ENCODE data around the gene PNP.

The PNP gene

DNA sequence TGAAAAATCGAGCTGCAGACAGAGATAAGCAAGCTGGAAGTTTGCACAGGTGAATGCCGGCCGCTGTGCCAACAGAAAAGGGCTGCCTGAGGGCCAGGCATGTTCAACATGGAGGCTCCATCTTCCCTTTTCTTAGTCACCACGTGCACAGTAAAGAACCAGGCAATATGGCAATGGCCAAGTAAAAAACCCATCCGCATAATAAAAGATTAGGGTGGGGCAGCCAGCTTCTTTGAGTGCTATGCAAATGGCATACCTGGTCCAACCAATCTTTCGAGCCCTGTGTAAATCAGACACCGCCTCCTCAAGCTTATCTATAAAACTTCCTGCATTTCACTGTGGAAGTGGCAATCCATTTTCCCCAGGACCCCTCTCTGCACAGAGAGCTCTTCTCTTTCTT, 16.7 kb downstream of the PNP start:
- TF ChIP-seq, protein P1, sequence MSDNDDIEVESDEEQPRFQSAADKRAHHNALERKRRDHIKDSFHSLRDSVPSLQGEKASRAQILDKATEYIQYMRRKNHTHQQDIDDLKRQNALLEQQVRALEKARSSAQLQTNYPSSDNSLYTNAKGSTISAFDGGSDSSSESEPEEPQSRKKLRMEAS (IDR thresholded peaks at IDR 0.05): no peak

- TF ChIP-seq EGR1 (IDR thresholded peaks at IDR 0.05) (no peak), TAF1 (IDR thresholded peaks at IDR 0.05; ENCODE audit: low read depth) (no peak), RAD21 (IDR thresholded peaks at IDR 0.05; ENCODE audit: low read depth) (no peak), CREB1 (IDR thresholded peaks at IDR 0.05; ENCODE audit: low read depth) (no peak), TEAD4 (IDR thresholded peaks at IDR 0.05) (no peak), YY1 (IDR thresholded peaks at IDR 0.05; ENCODE audit: low read depth) (no peak), ZBTB7A (IDR thresholded peaks at IDR 0.05; ENCODE audit: low read depth) (no peak), CEBPB (IDR thresholded peaks at IDR 0.05) (no peak)
- TF ChIP-seq, protein P2, sequence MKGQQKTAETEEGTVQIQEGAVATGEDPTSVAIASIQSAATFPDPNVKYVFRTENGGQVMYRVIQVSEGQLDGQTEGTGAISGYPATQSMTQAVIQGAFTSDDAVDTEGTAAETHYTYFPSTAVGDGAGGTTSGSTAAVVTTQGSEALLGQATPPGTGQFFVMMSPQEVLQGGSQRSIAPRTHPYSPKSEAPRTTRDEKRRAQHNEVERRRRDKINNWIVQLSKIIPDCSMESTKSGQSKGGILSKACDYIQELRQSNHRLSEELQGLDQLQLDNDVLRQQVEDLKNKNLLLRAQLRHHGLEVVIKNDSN (IDR thresholded peaks at IDR 0.05): no peak
- TF ChIP-seq, protein P3, sequence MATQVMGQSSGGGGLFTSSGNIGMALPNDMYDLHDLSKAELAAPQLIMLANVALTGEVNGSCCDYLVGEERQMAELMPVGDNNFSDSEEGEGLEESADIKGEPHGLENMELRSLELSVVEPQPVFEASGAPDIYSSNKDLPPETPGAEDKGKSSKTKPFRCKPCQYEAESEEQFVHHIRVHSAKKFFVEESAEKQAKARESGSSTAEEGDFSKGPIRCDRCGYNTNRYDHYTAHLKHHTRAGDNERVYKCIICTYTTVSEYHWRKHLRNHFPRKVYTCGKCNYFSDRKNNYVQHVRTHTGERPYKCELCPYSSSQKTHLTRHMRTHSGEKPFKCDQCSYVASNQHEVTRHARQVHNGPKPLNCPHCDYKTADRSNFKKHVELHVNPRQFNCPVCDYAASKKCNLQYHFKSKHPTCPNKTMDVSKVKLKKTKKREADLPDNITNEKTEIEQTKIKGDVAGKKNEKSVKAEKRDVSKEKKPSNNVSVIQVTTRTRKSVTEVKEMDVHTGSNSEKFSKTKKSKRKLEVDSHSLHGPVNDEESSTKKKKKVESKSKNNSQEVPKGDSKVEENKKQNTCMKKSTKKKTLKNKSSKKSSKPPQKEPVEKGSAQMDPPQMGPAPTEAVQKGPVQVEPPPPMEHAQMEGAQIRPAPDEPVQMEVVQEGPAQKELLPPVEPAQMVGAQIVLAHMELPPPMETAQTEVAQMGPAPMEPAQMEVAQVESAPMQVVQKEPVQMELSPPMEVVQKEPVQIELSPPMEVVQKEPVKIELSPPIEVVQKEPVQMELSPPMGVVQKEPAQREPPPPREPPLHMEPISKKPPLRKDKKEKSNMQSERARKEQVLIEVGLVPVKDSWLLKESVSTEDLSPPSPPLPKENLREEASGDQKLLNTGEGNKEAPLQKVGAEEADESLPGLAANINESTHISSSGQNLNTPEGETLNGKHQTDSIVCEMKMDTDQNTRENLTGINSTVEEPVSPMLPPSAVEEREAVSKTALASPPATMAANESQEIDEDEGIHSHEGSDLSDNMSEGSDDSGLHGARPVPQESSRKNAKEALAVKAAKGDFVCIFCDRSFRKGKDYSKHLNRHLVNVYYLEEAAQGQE (IDR thresholded peaks at IDR 0.05; ENCODE audit: low read depth): no peak
Measured at GRCh38 chr14:20486684-20487395, 17.6 kb downstream of the PNP start.

DNA sequence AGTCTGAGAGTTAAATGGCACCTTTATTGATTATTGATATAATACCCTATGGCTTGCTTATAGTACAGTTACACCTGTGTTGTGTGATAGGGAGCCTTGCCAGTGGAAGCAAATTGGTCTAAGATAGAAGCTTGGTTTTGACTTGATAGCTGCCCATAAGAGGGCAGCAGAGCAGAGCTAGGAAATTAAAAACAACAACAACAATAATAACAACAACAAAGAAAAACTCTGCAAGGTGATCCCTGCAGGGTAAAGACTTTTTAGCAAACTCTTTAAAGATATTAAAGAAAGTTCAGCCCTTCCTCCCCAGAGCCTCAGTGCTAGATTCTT, 18.2 kb downstream of the PNP start:
- peak; percentile 14; the same call in 1 of the 2 replicates for TF ChIP-seq RAD21 (IDR thresholded peaks at IDR 0.05; ENCODE audit: low read depth)
- no peak for TF ChIP-seq TAF1 (IDR thresholded peaks at IDR 0.05; ENCODE audit: low read depth)

DNA sequence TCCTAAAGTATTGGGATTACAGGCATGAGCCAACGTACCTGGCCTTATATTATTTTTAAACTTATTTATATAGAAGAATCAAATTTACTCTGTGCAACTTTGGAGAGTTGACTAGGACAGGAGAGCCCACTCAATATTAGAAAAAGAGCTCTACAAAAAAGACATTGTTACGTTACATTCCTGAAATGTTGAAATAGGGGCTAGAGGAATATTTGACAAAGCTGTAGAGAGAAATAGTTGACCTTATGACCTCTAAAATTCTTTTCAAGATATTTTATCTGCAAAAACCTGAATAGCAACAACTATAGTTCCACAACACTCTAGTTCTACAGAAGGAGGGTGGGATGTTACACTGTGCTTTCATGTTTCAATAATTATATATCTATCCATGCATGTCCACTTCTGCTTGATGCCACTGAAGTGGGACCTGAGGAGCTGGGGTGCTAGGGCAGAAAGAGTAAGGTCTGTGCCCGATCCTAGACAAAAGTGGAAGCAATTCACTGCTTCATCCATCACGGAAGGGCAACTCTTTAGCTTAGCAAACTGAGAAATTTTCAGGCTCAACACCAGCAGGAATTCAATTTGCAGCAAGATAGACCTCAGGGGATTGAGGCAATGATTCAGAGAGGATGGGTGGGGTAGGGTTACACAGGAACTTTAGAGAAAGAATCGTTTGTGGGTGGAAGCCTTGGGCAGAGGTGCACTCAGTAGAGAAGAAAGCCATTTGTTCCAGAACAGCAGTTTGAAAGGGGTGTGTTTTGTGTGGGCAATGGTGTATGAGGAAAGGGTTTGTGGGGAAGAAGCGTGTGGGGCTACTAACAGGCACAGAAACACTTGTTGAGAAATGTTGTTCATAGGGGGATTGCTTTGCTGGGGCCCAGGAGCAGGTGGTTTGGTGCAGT, 20.1 kb downstream of the PNP start:
- no peak for TF ChIP-seq EP300 (IDR thresholded peaks at IDR 0.05; ENCODE audit: borderline replicate concordance)
- TF ChIP-seq ZBTB7A (IDR thresholded peaks at IDR 0.05; ENCODE audit: low read depth): no peak
- TF ChIP-seq, protein P2 (IDR thresholded peaks at IDR 0.05): no peak
- no peak for TF ChIP-seq FOXM1 (IDR thresholded peaks at IDR 0.05; ENCODE audit: borderline replicate concordance, low read depth)
- TF ChIP-seq TEAD4 (IDR thresholded peaks at IDR 0.05): no peak
- no peak for TF ChIP-seq TCF12 (IDR thresholded peaks at IDR 0.05; ENCODE audit: low read depth)
- TF ChIP-seq YY1 (IDR thresholded peaks at IDR 0.05; ENCODE audit: low read depth): no peak
- TF ChIP-seq, protein P3 (IDR thresholded peaks at IDR 0.05; ENCODE audit: low read depth): no peak
- TF ChIP-seq, protein P1 (IDR thresholded peaks at IDR 0.05): no peak
- TF ChIP-seq CREB1 (IDR thresholded peaks at IDR 0.05; ENCODE audit: low read depth): no peak
- TF ChIP-seq TAF1 (IDR thresholded peaks at IDR 0.05; ENCODE audit: low read depth): no peak
- TF ChIP-seq RAD21 (IDR thresholded peaks at IDR 0.05; ENCODE audit: low read depth): no peak
- no peak for TF ChIP-seq CEBPB (IDR thresholded peaks at IDR 0.05)
- no peak for TF ChIP-seq EGR1 (IDR thresholded peaks at IDR 0.05)

DNA sequence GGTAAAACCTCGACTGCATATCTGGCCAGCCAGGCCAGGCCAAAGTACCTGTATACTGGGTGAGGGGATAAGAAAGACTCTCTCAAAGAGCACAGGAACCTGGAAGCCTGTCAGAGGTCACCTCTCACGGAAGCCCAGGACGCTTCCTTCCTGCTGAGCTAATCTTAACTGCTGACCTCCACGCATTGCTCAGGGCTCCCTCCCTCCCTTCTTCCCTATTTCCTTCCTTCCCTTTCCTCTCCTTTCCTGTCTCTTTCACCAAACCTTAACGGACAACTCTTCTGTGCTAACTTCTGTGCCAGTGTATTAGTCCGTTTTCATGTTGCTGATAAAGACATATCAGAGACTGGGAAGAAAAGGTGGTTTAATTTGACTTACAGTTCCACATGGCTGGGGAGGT, 21.4 kb downstream of the PNP start:
- TF ChIP-seq FOXM1 (IDR thresholded peaks at IDR 0.05; ENCODE audit: borderline replicate concordance, low read depth) (no peak), EGR1 (IDR thresholded peaks at IDR 0.05) (no peak), ZBTB7A (IDR thresholded peaks at IDR 0.05; ENCODE audit: low read depth) (no peak), YY1 (IDR thresholded peaks at IDR 0.05; ENCODE audit: low read depth) (no peak)

GRCh38 chr14:20492486-20492885, 23.3 kb downstream of the PNP start:
- TF ChIP-seq YY1 (IDR thresholded peaks at IDR 0.05; ENCODE audit: low read depth): no peak
- TF ChIP-seq CEBPB (IDR thresholded peaks at IDR 0.05): no peak
- no peak for TF ChIP-seq CREB1 (IDR thresholded peaks at IDR 0.05; ENCODE audit: low read depth)
- no peak for TF ChIP-seq ZBTB7A (IDR thresholded peaks at IDR 0.05; ENCODE audit: low read depth)
- TF ChIP-seq NFIC (IDR thresholded peaks at IDR 0.05): no peak
- TF ChIP-seq FOXM1 (IDR thresholded peaks at IDR 0.05; ENCODE audit: borderline replicate concordance, low read depth): no peak
- no peak for TF ChIP-seq TCF12 (IDR thresholded peaks at IDR 0.05; ENCODE audit: low read depth)
- TF ChIP-seq TAF1 (IDR thresholded peaks at IDR 0.05; ENCODE audit: low read depth): no peak
